ENCODE measurements around the gene PTCH1.
A peak's percentile ranks its signal among the peaks of the same experiment; 100 is the strongest.

PTCH1 gene

GRCh38 chr9:95504053-95504963 lies 12.5 kb downstream of the PTCH1 start (continued):
- TF ChIP-seq ZBTB8A (tag by site-specific recombination; IDR thresholded peaks at IDR 0.05) = peak; percentile 48
- 0 out of 2 replicates have a peak, but pooled peaks have one; percentile 14 for TF ChIP-seq ZNF366 (tag by site-specific recombination; conservative IDR thresholded peaks at IDR 0.05)
- TF ChIP-seq RBAK (tag by site-specific recombination; IDR thresholded peaks at IDR 0.05) = no peak
- peak; percentile 70 for TF ChIP-seq ZNF585B (tag by site-specific recombination; IDR thresholded peaks at IDR 0.05)
- no peak for TF ChIP-seq ZNF510 (tag by site-specific recombination; IDR thresholded peaks at IDR 0.05; ENCODE audit: insufficient replicate concordance)
- no peak for TF ChIP-seq TRIM28 (IDR thresholded peaks at IDR 0.05; ENCODE audit: borderline replicate concordance, low read length)
- TF ChIP-seq YY1 (tag by site-specific recombination; IDR thresholded peaks at IDR 0.05) = no peak
- TF ChIP-seq ZNF488 (tag by site-specific recombination; IDR thresholded peaks at IDR 0.05) = no peak
- TF ChIP-seq PATZ1 (tag by site-specific recombination; IDR thresholded peaks at IDR 0.05) = peak; percentile 42; the same call in 1 of the 2 replicates

GRCh38 chr9:95503369-95503768 lies 13.4 kb downstream of the PTCH1 start:
- Histone ChIP-seq H3K4me1 (ENCODE audit: control insufficient read depth, insufficient read depth, low read length) (no peaks in the 10 kb centered on the region), H3K4me3 (ENCODE audit: low read depth, low read length) (no peak overlapping the region), H3K36me3 (ENCODE audit: control insufficient read depth in 2 of 2, insufficient read depth in 1 of 2, low read length in 2 of 2) (peaks cover 0 to 8% of the 10 kb centered on the region in 2 experiments; a peak in 1 of 3 replicates), H3K27ac (ENCODE audit: extremely low read depth, low read depth, low read length) (no peak overlapping the region), H3K9me3 (ENCODE audit: control insufficient read depth, insufficient read depth, low read depth, low read length) (no peaks in the 10 kb centered on the region)
- no peak for TF ChIP-seq ZFP41 (tag by site-specific recombination; IDR thresholded peaks at IDR 0.05; ENCODE audit: borderline replicate concordance)
- no peak for TF ChIP-seq ZNF776 (tag by site-specific recombination; IDR thresholded peaks at IDR 0.05; ENCODE audit: borderline replicate concordance)
- no peak for TF ChIP-seq ZEB2 (tag by site-specific recombination; IDR thresholded peaks at IDR 0.05)
- TF ChIP-seq CTCF (tag by site-specific recombination; IDR thresholded peaks at IDR 0.05) = no peak
- no peak for TF ChIP-seq ZNF596 (tag by site-specific recombination; IDR thresholded peaks at IDR 0.05)
- TF ChIP-seq ZBTB7A (tag by site-specific recombination; IDR thresholded peaks at IDR 0.05; ENCODE audit: low read depth) = no peak
- ChIA-PET POLR2A (no interaction called here), CTCF (interaction anchor here (1.1 kb wide), 1 partner anchor 237 kb away, joined by 3 read pairs; no protein-coding TSS in a partner anchor)

GRCh38 chr9:95502248-95502647 lies 14.5 kb downstream of the PTCH1 start:
- ChIA-PET POLR2A (interaction anchor here (0.5 kb wide), 1 partner anchor 716 kb away, joined by 6 read pairs; no protein-coding TSS in a partner anchor), CTCF (interaction anchor here (0.7 to 1.1 kb wide), 3 partner anchors 24 to 770 kb away, joined by 3 read pairs; no protein-coding TSS in a partner anchor)
- Histone ChIP-seq H3K4me3 (ENCODE audit: low read depth, low read length) (no peak overlapping the region), H3K27ac (ENCODE audit: extremely low read depth, low read depth, low read length) (no peak overlapping the region), H3K36me3 (ENCODE audit: control insufficient read depth in 2 of 2, insufficient read depth in 1 of 2, low read length in 2 of 2) (peaks cover 0 to 8% of the 10 kb centered on the region in 2 experiments; a peak in 1 of 3 replicates), H3K9me3 (ENCODE audit: control insufficient read depth, insufficient read depth, low read depth, low read length) (no peaks in the 10 kb centered on the region), H3K4me1 (ENCODE audit: control insufficient read depth, insufficient read depth, low read length) (no peaks in the 10 kb centered on the region)
- no peak for TF ChIP-seq ZNF274 (IDR thresholded peaks at IDR 0.05; ENCODE audit: low read length)
- TF ChIP-seq ZNF274 (tag by site-specific recombination; IDR thresholded peaks at IDR 0.05; ENCODE audit: borderline replicate concordance) = no peak
- TF ChIP-seq ZFP3 (tag by site-specific recombination; IDR thresholded peaks at IDR 0.05; ENCODE audit: low read depth) = no peak
- TF ChIP-seq TCF7L2 (IDR thresholded peaks at IDR 0.05; ENCODE audit: borderline replicate concordance, low read depth, low read length) = no peak
- no peak for TF ChIP-seq YY1 (tag by site-specific recombination; IDR thresholded peaks at IDR 0.05)
- no peak for TF ChIP-seq ZFP69B (tag by site-specific recombination; IDR thresholded peaks at IDR 0.05)
- no peak for TF ChIP-seq ZNF169 (tag by site-specific recombination; IDR thresholded peaks at IDR 0.05)
- TF ChIP-seq PRDM4 (tag by site-specific recombination; IDR thresholded peaks at IDR 0.05) = no peak
- no peak for TF ChIP-seq ZNF354C (tag by site-specific recombination; IDR thresholded peaks at IDR 0.05; ENCODE audit: borderline replicate concordance, low read depth)
- no peak for TF ChIP-seq ZNF211 (tag by site-specific recombination; IDR thresholded peaks at IDR 0.05; ENCODE audit: low read depth)
- TF ChIP-seq GLIS2 (tag by site-specific recombination; IDR thresholded peaks at IDR 0.05) = no peak
- no peak for TF ChIP-seq SETDB1 (IDR thresholded peaks at IDR 0.05; ENCODE audit: insufficient read length, low read length)

All from HEK293 (cell line).